Suprapubic skin (tissue), 4 donors: ENCODE results near the gene DIP2C. TPM values are rescaled to one million over a fixed set of nuclear protein-coding genes. Genes with fewer than 3 reads are reported as not detected.
"Not testable (repeated sequence)": the region's sequence is repeated elsewhere in the genome, so short reads cannot be mapped to it uniquely, and the experiment has no call there.

Experiments used
- DNase-seq, 2 donors: peaks; one replicate each; pipeline ENCODE4 v3.0.0-alpha.2; 2019; ENCODE audit warnings: low spot score in 2 of 2
- H3K27ac ChIP-seq: fragments of 200-600 bp; sonication (generic); one replicate; pipeline ENCODE4 v1.5.1; 2019
- H3K27me3 ChIP-seq: fragments of 200-600 bp; sonication (generic); one replicate; pipeline ENCODE4 v1.5.1; 2019
- H3K36me3 ChIP-seq: fragments of 200-600 bp; sonication (generic); one replicate; pipeline ENCODE4 v1.5.1; 2019
- H3K4me1 ChIP-seq: fragments of 200-600 bp; sonication (generic); one replicate; pipeline ENCODE4 v1.5.1; 2019
- H3K4me3 ChIP-seq: fragments of 200-600 bp; sonication (generic); one replicate; pipeline ENCODE4 v1.5.1; 2019; ENCODE audit warnings: mild to moderate bottlenecking
- H3K9me3 ChIP-seq: fragments of 200-600 bp; sonication (generic); one replicate; pipeline ENCODE4 v1.5.1; 2019
- CTCF ChIP-seq, 2 donors: fragments of 200-600 bp in 1 of 2; fragments of 450-650 bp in 1 of 2; sonication (generic) in 1 of 2; IDR thresholded peaks; one replicate each; pipeline ENCODE4 v1.5.1; 2016 to 2019; ENCODE audit warnings: antibody characterized with exemption in 2 of 2, mild to moderate bottlenecking in 1 of 2, moderate library complexity in 1 of 2
- EP300 ChIP-seq: sonication (generic); formaldehyde crosslinking; IDR thresholded peaks from one replicate; pipeline ENCODE4 v1.6.1; 2017; ENCODE audit warnings: antibody characterized with exemption
- POLR2A ChIP-seq, 2 donors: fragments of 450-650 bp; IDR thresholded peaks; one replicate each; pipeline ENCODE4 v1.6.1; 2017; ENCODE audit warnings: antibody characterized with exemption in 2 of 2, mild to moderate bottlenecking in 2 of 2, moderate library complexity in 2 of 2
- POLR2AphosphoS5 ChIP-seq, 3 donors: sonication (generic); formaldehyde crosslinking; IDR thresholded peaks; one replicate each; pipeline ENCODE4 v1.6.1; 2017; ENCODE audit warnings: antibody characterized with exemption in 3 of 3
- WGBS: methylation state at CpG from one replicate; pipeline ENCODE4 v1.1.5; 2018; 5-methylcytosine and 5-hydroxymethylcytosine counted together
- total RNA-seq, 4 donors: library from RNA; depleted of rRNA; stranded (reverse); fragments of >200 nt; gene quantifications; one replicate each; pipeline ENCODE4 v1.1.0, GENCODE V29; 2016

Gene DIP2C
- total RNA-seq, 4 donors from 2014 or later = 6.7 to 23.3 (median 14.7) TPM

DNA sequence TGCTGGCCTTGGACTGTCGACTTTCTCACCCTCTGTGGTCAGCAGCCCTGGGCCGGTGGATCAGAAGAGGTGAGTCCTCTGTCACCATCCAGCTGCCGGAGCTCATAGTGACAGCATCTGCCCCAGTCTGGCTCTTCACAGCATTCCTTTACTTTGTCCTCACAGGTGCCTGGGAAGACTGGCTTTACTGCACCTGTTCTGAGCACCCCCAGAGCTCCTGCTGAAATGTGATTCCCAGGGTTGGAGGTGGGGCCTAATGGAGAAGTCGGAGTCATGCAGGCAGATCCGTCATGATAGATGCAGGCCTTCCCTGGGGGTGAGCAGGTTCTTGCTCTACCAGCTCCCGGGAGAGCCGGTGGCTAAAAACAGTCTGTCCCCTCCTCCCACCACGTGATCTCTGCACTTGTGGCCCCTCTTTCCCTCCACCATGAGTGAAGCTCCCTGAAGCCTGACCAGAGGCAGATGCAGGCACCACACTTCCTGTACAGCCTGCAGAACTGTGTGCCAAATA is 382.7 kb downstream of the DIP2C start:
- Histone ChIP-seq H3K36me3 (peaks cover 29% of the 10 kb centered on the region), H3K9me3 (no peaks in the 10 kb centered on the region), H3K27me3 (no peaks in the 10 kb centered on the region), H3K4me1 (no peaks in the 10 kb centered on the region), H3K27ac (no peak overlapping the region), H3K4me3 (no peak overlapping the region)
- TF ChIP-seq EP300 (no peak), POLR2AphosphoS5 (IDR thresholded peaks at IDR 0.05) (no peak), CTCF (IDR thresholded peaks at IDR 0.05) (no peak), POLR2A (IDR thresholded peaks at IDR 0.05) (no peak)
- 78% methylated on average over 6 of the region's 8 CpGs for WGBS
- no peak for DNase-seq

DNA sequence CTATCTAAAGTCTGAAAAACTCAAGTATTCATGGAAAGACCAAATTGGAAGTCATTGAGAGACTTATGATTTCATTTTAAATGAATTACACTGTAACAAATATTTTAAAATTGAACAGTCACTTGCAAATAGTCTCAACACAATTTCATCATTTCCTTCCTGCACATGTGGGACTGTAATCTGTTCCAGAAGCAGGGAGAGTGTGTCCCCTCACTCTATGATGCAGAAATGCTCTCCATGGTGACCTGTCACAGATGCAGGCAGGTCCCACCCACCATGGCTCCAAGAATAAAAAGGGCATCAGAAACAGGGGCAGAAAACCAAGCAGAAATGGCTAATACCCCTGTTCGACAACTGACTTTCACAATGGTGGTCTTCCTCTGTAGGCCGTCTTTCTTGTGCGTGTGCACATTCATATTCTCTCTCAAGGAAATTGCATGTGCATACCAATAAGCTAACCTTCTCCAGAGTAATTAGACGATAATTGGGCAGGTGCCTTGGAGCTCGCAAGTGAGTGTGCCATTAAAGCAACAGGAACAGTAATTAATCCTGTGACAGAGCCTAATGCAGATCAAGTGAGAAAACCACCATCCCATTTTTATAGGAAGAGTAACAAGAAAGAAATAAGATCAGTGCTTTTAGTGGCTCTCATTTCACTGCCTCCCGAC is 383.3 kb downstream of the DIP2C start:
- DNase-seq = no peak
- TF ChIP-seq POLR2AphosphoS5 (IDR thresholded peaks at IDR 0.05) = no peak
- Histone ChIP-seq H3K27ac (no peak overlapping the region), H3K4me3 (no peak overlapping the region), H3K4me1 (no peaks in the 10 kb centered on the region), H3K27me3 (no peaks in the 10 kb centered on the region), H3K9me3 (no peaks in the 10 kb centered on the region), H3K36me3 (peaks cover 31% of the 10 kb centered on the region)
- WGBS = 84% methylated on average over 6 of the region's 6 CpGs

GRCh38 chr10:305034-305433 is 384.4 kb downstream of the DIP2C start:
- no peaks in the 10 kb centered on the region for H3K9me3 ChIP-seq
- no peak for DNase-seq
- TF ChIP-seq CTCF (IDR thresholded peaks at IDR 0.05) (no peak), POLR2AphosphoS5 (IDR thresholded peaks at IDR 0.05) (no peak), POLR2A (IDR thresholded peaks at IDR 0.05) (no peak), EP300 (no peak)
- H3K4me1 ChIP-seq = no peaks in the 10 kb centered on the region
- 100% methylated on average over 4 of the region's 4 CpGs for WGBS
- no peak overlapping the region for H3K27ac ChIP-seq
- no peak overlapping the region for H3K4me3 ChIP-seq
- H3K36me3 ChIP-seq = peaks cover 36% of the 10 kb centered on the region
- no peaks in the 10 kb centered on the region for H3K27me3 ChIP-seq

DNA sequence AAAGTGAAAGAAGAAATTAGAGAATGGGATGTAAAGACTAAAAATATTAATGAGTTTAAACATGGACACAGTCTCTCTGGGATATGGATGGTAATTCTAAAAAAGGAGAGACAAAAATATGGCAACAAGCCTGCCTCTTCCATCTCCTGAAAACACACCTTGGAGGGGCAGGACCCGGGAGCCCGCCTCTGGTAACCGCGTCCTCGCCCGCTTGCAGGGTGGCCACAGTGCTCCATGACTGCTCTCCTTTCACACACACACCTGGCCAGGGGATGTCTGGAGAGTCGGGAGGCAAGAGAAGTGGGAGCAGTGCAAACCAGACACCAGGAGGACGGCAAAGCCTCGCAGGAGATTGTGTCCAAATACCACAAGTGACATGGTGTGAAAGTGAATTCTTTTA is 387.9 kb downstream of the DIP2C start:
- Histone ChIP-seq H3K27me3 (no peaks in the 10 kb centered on the region), H3K36me3 (peaks cover 22% of the 10 kb centered on the region), H3K4me3 (no peak overlapping the region), H3K9me3 (no peaks in the 10 kb centered on the region), H3K4me1 (no peaks in the 10 kb centered on the region), H3K27ac (no peak overlapping the region)
- WGBS = 95% methylated on average over 9 of the region's 9 CpGs
- no peak for TF ChIP-seq POLR2A (IDR thresholded peaks at IDR 0.05)
- no peak for TF ChIP-seq POLR2AphosphoS5 (IDR thresholded peaks at IDR 0.05)
- no peak for TF ChIP-seq EP300
- no peak for TF ChIP-seq CTCF (IDR thresholded peaks at IDR 0.05)
- DNase-seq = no peak

- peaks cover 22% of the 10 kb centered on the region for H3K36me3 ChIP-seq
- WGBS = 93% methylated on average over 31 of the region's 31 CpGs
- not testable (repeated sequence) for DNase-seq, H3K4me3 ChIP-seq, H3K4me1 ChIP-seq, H3K27me3 ChIP-seq, H3K9me3 ChIP-seq, H3K27ac ChIP-seq
These were observed 388.9 kb downstream of the DIP2C start for GRCh38 chr10:300580-300979.

DNA sequence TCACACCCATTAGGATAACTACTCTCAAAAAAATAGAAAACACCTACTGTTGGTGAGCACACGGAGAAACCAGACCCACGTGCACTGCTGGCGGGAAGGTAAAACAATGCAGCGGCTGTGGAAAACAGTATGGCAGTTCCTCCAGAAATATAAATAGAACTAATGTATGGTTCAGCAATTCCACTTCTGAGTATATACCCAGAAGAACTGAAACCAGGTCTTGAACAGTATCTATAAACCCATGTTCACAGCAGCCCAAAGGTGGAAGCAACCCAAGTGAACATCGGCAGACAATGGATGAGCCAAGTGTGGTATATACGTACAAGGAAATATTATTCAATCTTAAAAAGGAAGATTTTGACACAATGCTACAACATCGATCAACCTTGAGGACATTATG is 389.5 kb downstream of the DIP2C start:
- Histone ChIP-seq H3K36me3 (peaks cover 22% of the 10 kb centered on the region), H3K4me3 (no peak overlapping the region), H3K4me1 (no peaks in the 10 kb centered on the region), H3K27me3 (no peaks in the 10 kb centered on the region), H3K27ac (no peak overlapping the region), H3K9me3 (no peaks in the 10 kb centered on the region)
- DNase-seq = no peak
- TF ChIP-seq POLR2A (IDR thresholded peaks at IDR 0.05) = no peak
- TF ChIP-seq CTCF (IDR thresholded peaks at IDR 0.05) = no peak
- TF ChIP-seq POLR2AphosphoS5 (IDR thresholded peaks at IDR 0.05) = no peak
- no peak for TF ChIP-seq EP300
- WGBS = 88% methylated on average over 7 of the region's 7 CpGs
